Measurements from ENCODE around the gene PUS7L.

PUS7L gene

DNA sequence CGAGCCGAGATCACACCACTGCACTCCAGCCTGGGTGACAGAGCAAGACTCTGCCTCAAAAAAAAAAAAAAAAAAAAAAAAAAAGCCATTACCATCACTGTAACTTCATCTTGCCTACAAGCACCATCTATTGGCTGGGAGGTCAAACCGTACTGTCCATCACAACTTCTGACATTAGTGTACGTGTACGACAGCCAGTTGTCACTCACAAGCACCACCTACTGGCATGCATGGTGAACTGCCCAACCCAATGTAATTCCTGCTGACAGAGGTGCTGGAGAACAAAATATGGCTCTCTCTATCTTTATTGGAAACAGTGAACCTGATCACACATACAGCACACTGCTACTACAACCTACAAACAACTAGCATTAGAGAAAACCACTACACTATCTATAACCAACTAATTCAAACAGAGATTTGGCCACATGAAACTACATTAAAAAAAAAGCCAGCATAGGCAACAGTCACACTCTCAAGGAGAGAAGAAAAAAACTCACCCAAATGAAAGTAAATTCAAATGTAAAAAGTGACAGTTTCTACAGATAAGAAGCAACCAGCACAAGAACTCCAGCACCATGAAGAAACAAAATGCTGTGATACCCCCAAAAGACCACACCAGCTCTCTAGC lies 82.3 kb downstream of the PUS7L start:
- H3K4me3 ChIP-seq (ENCODE audit: low read depth, low read length), result no peak overlapping the region
- no peak for DNase-seq (ENCODE audit: low read depth)

DNA sequence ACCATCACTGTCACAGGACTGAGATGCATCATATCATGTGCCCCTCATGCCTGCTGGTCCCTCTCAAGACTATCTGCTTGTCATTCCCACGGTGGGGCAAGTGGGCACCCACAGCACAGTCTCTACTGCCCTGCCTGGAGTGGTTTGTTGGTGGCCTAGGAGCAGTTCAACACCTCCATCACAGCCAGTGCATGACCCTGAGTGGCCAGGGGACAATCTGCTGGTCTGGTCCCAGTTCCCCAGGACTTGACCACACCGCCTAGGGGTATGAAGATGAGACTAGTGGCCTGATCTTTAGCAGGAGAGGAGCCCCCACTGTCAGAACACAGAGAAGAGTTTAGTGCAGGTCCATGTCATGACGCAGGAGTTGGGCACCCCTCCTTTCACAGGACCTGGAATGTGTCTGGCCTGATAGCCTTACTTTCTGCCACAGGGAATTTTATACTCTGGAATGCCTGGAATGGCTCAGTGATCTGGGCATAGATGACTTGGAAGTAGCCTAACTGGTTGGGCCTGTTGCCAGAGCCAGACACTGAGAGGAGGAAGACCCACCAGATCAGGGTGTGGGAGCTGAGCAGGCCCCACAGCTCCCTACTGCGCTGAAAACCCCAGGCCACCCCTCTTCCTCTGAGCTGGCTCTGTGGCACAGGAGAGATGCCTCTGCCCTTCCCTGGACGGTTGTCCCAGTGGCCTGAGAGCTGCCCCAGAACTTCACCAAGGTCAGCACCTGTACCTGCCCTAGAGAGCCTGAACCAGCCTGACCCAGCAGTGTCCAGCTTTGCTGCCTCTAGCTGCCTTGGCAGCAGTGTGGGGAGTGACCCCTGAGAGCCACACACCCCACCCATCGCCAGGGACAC lies 83.3 kb downstream of the PUS7L start:
- DNase-seq (ENCODE audit: low read depth), result no peak
- no peak overlapping the region for H3K4me3 ChIP-seq (ENCODE audit: low read depth, low read length)

DNA sequence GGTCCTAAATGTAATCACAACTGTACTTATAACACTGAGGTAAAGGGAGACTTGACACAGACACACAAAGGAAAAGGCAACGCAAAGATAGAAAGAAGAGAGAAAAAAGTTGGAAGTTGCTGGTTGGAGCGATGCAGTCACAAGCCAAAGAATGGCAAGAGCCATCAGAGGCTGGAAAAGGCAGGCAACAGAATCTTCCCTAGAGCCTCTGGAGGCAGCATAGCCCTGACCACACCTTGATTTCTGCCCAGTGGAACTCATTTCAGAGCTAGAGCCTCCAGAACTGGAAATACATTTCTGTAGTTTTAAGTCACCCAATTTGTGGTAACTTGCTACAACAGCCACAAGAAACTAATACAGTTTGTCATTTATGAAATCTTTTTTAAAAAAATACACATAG lies 89.2 kb downstream of the PUS7L start:
- no peak overlapping the region for H3K4me3 ChIP-seq (ENCODE audit: low read depth, low read length)
- no peak for DNase-seq (ENCODE audit: low read depth)

All from skeletal muscle cell (primary cell).